ENCODE data around the gene CARD16.
"Not testable (repeated sequence)": the region's sequence is repeated elsewhere in the genome, so short reads cannot be mapped to it uniquely, and the experiment has no call there.

Gene CARD16

GRCh38 chr11:105051559-105051958 is 6.4 kb upstream of the CARD16 start:
- in situ Hi-C loops (cut with MboI; ENCODE audit: low sequenced_read_pairs): no loop called here

GRCh38 chr11:105049481-105049880 is 4.3 kb upstream of the CARD16 start:
- in situ Hi-C loops (cut with MboI; ENCODE audit: low sequenced_read_pairs): no loop called here

GRCh38 chr11:105046898-105047579 is 1.9 kb upstream of the CARD16 start:
- in situ Hi-C loops (cut with MboI; ENCODE audit: low sequenced_read_pairs): no loop called here

- in situ Hi-C loops (cut with MboI; ENCODE audit: low sequenced_read_pairs): no loop called here
Measured at GRCh38 chr11:105045676-105046296, 651 bp upstream of the CARD16 start.

- in situ Hi-C loops (cut with MboI; ENCODE audit: low sequenced_read_pairs): no loop called here
Measured at GRCh38 chr11:105042178-105042577, 3.0 kb downstream of the CARD16 start.

- in situ Hi-C loops (cut with MboI; ENCODE audit: low sequenced_read_pairs): no loop called here
Measured at GRCh38 chr11:105040703-105041102, 4.4 kb downstream of the CARD16 start.

- in situ Hi-C loops (cut with MboI; ENCODE audit: low sequenced_read_pairs): no loop called here
Measured at GRCh38 chr11:105034813-105035620, 10.1 kb downstream of the CARD16 start, which contains the start of gene CASP1. Gene CASP1 (minus strand): TSS chr11:105035144. CDS start chr11:105035113, 31 bp downstream.

GRCh38 chr11:105034388-105034787 is 10.7 kb downstream of the CARD16 start:
- in situ Hi-C loops (cut with MboI; ENCODE audit: low sequenced_read_pairs): not testable (repeated sequence)

GRCh38 chr11:105033781-105034180 is 11.4 kb downstream of the CARD16 start:
- in situ Hi-C loops (cut with MboI; ENCODE audit: low sequenced_read_pairs): no loop called here

GRCh38 chr11:105033343-105033742 is 11.8 kb downstream of the CARD16 start:
- in situ Hi-C loops (cut with MboI; ENCODE audit: low sequenced_read_pairs): no loop called here

GRCh38 chr11:105032495-105032894 is 12.6 kb downstream of the CARD16 start:
- in situ Hi-C loops (cut with MboI; ENCODE audit: low sequenced_read_pairs): no loop called here

- in situ Hi-C loops (cut with MboI; ENCODE audit: low sequenced_read_pairs): no loop called here
Measured at GRCh38 chr11:105027678-105028077, 17.5 kb downstream of the CARD16 start.

- in situ Hi-C loops (cut with MboI; ENCODE audit: low sequenced_read_pairs): no loop called here
Measured at GRCh38 chr11:105024394-105024793, 20.7 kb downstream of the CARD16 start.

GRCh38 chr11:105023003-105023402 is 22.1 kb downstream of the CARD16 start, which contains the start of gene CASP5:
Gene CASP5 (minus strand): TSS chr11:105023168. CDS start chr11:105023136, 32 bp downstream.
- in situ Hi-C loops (cut with MboI; ENCODE audit: low sequenced_read_pairs): no loop called here

- in situ Hi-C loops (cut with MboI; ENCODE audit: low sequenced_read_pairs): no loop called here
Measured at GRCh38 chr11:105022527-105022926, 22.6 kb downstream of the CARD16 start.

GRCh38 chr11:105007463-105007862 is 37.7 kb downstream of the CARD16 start:
- in situ Hi-C loops (cut with MboI; ENCODE audit: low sequenced_read_pairs): no loop called here

GRCh38 chr11:105005451-105005845 is 39.7 kb downstream of the CARD16 start:
- in situ Hi-C loops (cut with MboI; ENCODE audit: low sequenced_read_pairs): no loop called here

- in situ Hi-C loops (cut with MboI; ENCODE audit: low sequenced_read_pairs): no loop called here
Measured at GRCh38 chr11:105004021-105004420, 41.1 kb downstream of the CARD16 start.

- in situ Hi-C loops (cut with MboI; ENCODE audit: low sequenced_read_pairs): no loop called here
Measured at GRCh38 chr11:105003151-105003550, 42.0 kb downstream of the CARD16 start.

GRCh38 chr11:105000797-105001196 is 44.3 kb downstream of the CARD16 start:
- in situ Hi-C loops (cut with MboI; ENCODE audit: low sequenced_read_pairs): no loop called here

GRCh38 chr11:105000167-105000566 is 45.0 kb downstream of the CARD16 start:
- in situ Hi-C loops (cut with MboI; ENCODE audit: low sequenced_read_pairs): no loop called here

GRCh38 chr11:104999721-105000120 is 45.4 kb downstream of the CARD16 start:
- in situ Hi-C loops (cut with MboI; ENCODE audit: low sequenced_read_pairs): no loop called here
